HG03095 (cell line): ENCODE data around the gene TMEM138.

Experiments
- ATAC-seq: cut with Tn5 transposase; IDR thresholded peaks from one replicate; pipeline ENCODE4 v1.9.1; 2021; ENCODE audit warnings: moderate library complexity; ENCODE audit not compliant: unreplicated experiment

TMEM138 gene

DNA sequence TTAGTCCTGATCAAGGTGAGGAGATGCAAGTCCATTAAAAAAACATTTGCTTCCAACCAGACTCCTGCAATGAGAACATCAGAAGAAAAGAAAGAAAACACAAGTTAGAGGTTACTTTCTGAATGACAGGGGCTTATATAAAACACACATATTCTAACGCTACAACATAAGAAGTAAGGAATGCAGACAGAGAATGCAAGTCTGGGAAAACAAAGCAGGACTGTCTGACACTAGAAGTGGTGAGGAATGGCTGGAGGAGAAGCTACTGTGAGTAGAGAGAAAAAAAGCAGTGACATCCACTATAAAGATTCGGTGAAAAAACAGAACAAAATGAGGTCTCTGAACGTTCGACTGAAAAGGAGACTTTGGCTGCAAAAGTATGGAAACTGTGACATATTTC lies 42.5 kb downstream of the TMEM138 start:
- ATAC-seq = no peak

DNA sequence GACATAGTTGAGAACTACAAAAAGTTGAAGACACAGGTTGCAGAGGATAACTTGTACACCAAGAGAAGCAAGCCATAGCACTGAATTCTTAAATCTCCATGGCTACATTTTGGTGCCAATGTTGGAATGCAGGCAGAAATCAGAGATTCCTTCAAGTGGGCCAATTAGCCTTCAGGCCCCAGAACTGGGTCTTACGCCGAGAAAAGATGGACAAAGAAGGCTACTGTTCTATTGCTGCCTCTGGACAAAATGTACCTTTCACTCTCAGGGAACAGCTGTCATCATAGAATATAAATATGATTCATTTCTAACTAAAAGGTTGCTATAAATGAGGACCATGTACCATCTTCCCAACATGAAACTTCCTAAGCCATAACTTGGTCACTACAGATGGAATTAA lies 43.9 kb downstream of the TMEM138 start:
- no peak for ATAC-seq

DNA sequence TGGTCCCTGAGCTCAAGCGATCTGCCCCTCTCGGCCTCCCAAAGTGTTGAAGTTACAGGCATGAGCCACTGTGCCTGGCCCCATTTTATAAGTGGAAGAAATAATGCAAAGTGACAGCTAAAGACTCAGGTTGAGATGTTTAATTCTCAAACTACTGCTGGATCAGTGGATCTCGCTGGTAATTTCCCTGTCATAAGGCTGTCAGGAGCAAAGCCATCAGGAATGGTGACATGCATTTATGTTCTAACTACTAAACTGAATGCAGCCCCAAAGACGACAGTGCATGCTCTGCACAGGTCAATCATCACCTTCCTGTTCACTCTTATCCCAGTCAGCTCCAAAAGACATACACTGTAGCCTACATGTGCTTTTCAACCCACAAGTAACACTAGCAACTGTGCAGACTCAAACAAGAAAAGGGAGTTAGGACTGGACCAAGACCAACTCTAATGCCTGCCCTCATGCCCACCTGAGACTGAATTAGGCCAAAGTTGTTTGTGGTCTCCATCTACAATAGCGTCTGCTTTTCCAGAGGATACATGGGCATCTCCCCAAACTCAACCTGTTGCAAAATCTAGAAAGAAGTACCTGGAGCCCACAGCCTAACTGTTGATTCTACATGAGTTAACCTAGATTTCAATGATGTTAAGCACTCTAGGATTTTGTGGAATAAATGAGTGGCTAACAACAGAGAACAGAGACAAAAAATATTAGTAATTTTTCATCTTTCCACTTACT lies 45.0 kb downstream of the TMEM138 start:
- no peak for ATAC-seq

DNA sequence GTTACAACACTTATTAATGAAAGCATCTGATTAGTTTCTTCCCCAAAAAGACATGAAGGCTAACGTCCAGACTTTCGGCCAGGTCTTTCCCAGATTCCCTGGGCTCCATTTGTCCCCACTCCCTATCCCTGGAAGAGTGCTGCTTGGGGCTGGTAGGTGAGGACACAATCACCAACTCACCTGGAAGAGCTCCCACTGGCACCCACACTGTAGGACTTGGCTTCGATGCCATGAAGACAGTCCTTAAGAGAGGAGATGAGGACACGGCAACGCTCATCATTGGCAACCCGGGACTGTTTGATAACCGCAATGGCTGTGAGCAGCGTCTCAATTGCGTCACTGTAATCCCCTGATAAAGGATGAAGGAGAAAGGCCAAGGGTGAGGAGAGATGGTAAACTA lies 49.4 kb downstream of the TMEM138 start:
- no peak for ATAC-seq

DNA sequence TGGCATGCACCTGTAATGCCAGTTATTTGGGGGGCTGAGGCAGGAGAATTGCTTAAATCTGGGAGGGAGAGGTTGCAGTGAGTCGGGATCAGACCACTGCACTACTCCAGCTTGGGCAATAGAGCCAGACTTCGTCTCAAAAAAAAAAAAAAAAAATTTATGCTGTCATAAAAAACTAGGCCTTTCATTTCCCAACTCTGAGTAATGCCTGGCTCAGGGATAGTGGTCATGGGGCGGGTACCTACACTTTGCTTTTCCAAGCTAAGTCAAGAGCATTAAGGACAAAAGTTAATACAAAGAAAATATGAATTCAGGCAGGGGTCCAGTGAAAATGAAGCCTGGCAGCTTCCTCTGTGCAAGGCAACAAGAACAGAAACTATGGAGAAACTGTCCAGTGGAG lies 51.3 kb downstream of the TMEM138 start:
- no peak for ATAC-seq

DNA sequence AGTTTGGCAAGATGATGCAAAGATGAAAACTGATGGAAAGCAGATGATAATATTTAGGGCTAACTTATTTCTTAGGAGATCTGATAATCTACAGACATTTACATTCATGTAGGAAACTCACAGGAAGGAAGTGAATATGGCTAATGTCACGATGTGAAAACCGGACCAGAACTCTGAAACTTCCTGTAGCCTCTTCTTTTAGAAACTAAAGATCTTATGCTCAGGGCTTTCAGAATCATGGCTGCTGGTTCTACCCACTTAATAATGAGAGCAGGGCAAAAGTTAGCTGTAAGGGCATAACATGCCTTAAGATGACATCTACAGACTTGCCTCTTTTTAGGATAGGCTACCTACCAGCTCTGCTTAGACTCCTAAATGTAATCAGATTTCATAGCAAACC lies 52.4 kb downstream of the TMEM138 start:
- ATAC-seq = no peak

DNA sequence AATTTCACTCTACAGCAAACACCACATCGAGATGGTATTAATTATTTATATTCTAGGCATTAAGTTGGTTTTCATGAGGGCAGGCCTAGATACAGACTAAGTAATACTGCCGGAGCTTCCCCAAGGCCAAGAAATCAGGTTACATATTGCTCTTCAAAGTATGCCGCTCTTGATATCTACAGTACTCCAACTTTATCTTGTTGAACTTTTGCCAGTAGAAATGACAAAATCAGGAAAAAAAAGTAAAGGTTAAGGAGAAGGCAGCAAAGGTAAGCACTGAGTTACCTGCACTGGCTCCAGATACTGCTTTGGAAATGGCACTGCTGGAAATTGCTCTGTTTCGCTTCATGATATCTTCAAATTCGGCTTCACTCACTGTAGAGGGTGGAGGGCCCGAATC lies 53.2 kb downstream of the TMEM138 start:
- no peak for ATAC-seq

DNA sequence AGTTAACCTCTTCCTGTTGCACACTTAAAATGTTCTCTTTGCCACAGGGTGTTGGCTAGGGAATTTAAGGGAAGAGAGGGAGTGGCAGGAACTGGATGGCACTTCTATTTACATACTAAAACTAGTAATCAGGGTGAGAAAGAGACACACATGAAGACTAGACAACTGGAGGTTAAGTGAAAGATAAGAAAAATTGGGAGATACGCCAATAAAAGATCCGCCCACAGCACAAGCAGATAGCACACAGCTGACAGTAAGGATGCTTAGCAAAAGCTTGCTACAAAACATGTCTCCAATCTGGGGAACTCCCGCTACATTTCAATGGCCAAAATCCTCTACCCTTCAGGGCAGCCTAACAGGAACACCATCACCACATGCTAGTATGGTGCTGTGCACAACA lies 54.8 kb downstream of the TMEM138 start:
- ATAC-seq = no peak

DNA sequence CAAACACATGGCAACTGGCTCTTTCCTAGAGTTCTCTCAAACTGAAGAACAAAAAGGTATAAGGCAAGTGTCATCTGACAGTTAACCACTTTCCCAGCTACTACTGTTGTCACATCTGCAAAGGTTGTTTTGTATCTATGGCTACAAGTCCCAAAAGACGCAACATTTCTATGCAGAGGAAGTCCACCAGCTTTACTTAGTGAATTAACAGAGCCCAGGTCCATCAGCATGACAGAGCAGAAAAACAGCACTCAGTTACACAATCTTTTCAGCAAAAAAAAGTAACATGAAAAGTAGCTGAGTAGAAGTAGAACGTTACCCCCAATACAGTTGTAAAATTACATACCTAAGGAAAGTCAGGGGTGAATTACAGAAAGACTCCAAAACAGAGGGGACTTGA lies 55.5 kb downstream of the TMEM138 start:
- no peak for ATAC-seq

DNA sequence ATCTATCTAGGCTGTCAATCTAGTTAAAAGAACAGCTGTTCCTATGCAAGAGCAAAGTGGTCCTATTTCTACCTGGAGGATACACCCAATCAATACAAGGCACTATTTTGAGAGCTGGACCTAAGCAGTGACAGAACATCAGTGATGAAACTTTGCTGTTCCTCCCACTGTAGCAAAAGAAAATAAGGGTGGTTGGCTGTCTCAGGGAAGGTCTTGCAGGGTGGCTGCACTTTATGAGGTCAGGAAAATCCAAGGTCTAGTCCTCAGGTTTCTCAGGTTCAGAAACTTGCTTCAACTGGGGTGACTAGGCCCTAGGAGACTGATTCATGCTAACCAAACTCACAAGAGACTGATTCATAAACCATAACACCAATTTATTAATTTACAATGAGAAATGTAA lies 56.0 kb downstream of the TMEM138 start:
- no peak for ATAC-seq
